GM19043 (cell line): ENCODE measurements around the gene XYLT1.

Experiments
- ATAC-seq: cut with Tn5 transposase; IDR thresholded peaks from one replicate; pipeline ENCODE4 v1.9.1; 2021; ENCODE audit warnings: low read depth; ENCODE audit not compliant: unreplicated experiment

XYLT1 gene

GRCh38 chr16:17170435-17170834, 300.3 kb downstream of the XYLT1 start:
- ATAC-seq, result no peak

DNA sequence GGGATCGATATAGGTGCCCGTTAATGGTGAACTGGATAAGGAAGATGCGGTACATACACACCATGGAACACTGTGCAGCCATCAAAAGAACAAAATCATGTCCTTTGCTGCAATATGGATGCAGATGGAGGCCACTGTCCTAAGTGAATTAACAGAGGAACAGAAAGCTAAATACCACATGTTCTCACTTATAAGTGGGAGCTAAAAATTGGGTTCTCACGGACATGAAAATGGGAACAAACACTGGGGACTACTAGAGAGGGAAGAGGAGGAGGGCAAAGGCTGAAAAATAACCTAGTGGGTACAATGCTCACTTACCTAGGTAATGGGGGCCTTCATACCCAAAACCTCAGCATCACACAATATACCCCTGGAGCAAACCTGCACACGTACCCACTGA, 302.6 kb downstream of the XYLT1 start:
- ATAC-seq, result no peak

- ATAC-seq, result no peak
These were observed 304.7 kb downstream of the XYLT1 start for GRCh38 chr16:17166095-17166494.

DNA sequence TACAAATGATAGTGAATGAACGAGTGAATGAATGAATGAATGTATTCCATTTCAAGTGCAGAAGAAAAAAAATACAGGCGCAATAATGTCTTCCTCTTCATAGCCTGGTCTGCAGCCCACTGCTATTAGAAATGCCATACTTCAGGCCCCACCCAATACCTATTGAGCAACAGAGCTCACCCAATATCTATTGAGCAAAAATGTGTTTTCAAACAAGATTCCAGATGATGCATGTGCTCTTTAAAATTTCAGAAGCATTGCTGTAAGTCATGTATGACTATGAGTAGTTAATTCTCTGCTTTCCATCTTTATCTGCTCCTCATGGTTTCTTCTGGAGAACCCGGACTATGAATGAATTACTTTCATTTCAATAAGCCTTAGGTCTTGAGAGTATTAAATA, 308.2 kb downstream of the XYLT1 start:
- no peak for ATAC-seq

- no peak for ATAC-seq
These were observed 309.8 kb downstream of the XYLT1 start for GRCh38 chr16:17160920-17161431.

GRCh38 chr16:17160285-17160853, 310.4 kb downstream of the XYLT1 start:
- no peak for ATAC-seq

GRCh38 chr16:17159617-17160016, 311.1 kb downstream of the XYLT1 start:
- no peak for ATAC-seq

- no peak for ATAC-seq
These were observed 314.8 kb downstream of the XYLT1 start for GRCh38 chr16:17155936-17156335.

DNA sequence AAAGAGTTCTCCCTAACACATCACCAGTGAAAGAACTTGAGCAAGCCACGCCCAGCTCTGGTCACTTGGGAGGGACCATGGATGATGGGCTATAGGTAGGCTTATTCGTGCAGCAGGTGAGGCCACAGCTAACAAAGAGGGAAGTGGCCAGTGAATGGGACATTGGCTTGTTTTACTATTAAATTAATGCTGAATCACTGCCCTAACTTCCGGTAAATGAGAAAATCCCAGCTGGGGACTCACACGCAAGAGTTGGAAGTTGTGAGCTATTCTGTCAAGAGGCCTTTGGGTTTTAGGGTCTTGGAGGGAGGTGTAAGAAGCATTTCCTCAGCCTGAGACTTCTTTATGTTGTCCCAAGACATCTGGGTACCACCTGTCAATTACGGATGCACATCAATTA, 315.3 kb downstream of the XYLT1 start:
- no peak for ATAC-seq

- ATAC-seq, result no peak
These were observed 315.8 kb downstream of the XYLT1 start for GRCh38 chr16:17154981-17155380.

- ATAC-seq, result no peak
These were observed 318.4 kb downstream of the XYLT1 start for GRCh38 chr16:17152311-17152710.

DNA sequence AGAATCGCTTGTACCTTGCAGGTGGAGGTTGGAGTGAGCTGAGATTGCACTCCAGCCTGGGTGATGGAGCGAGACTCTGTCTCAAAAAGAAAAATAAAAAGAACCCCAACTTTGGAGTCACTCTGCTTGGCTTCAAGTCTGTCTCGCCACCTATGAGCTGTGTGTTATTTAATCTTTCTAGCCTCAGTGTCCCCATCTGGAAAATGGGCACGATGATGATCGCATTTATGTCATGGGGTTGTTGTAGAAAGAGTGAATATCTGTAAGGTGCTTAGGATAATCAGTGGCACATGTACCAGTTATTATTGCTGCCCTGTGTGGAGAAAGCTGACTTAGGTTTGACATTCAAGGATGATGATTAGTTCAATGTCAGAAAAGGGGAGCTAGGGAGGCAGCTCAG, 319.4 kb downstream of the XYLT1 start:
- ATAC-seq, result no peak

- no peak for ATAC-seq
These were observed 320.8 kb downstream of the XYLT1 start for GRCh38 chr16:17149904-17150483.

DNA sequence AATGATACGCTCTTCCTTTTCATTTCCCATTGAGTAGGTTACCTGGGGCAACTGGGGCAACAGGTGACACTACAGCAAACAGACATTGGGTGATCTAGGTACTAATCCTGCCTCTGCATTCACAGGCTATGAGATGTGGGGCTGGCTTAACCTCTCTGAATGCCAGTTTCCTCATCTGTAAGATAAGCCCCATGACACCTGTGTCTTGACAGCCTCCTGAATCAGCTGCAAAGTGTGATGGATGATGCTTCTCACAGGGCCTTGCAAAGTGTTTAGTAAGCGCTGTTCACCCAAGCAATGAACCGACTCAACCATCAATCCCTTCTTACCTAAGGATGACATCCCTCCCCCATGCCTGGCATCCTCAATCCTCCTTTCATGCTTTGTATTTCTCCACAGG, 322.8 kb downstream of the XYLT1 start:
- ATAC-seq, result no peak

GRCh38 chr16:17145029-17145428, 325.7 kb downstream of the XYLT1 start:
- no peak for ATAC-seq

DNA sequence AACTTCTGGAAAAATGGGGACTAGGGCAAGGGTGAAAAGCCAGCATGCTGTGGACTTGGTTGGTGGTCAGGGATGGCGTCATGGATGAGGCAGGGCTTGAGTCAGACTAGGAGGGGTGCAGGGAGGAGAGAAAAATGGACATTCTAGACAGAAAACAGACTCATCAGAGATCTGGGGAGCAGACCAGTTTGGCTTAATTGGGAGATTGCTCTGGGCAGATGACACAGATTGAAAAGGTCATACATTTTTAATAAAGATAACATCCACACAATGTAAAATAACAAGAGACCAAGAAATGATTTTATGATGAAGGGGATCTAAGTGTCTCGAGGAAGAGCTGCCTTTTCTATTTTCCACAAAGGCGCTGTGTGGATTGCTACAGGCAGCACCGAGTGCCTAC, 326.3 kb downstream of the XYLT1 start:
- ATAC-seq, result no peak

GRCh38 chr16:17143546-17144419, 327.0 kb downstream of the XYLT1 start:
- no peak for ATAC-seq

GRCh38 chr16:17138801-17139200, 332.0 kb downstream of the XYLT1 start:
- no peak for ATAC-seq

- no peak for ATAC-seq
These were observed 335.3 kb downstream of the XYLT1 start for GRCh38 chr16:17135439-17135838.

GRCh38 chr16:17134586-17134985, 336.2 kb downstream of the XYLT1 start:
- ATAC-seq, result peak; percentile 78

GRCh38 chr16:17133851-17134250, 336.9 kb downstream of the XYLT1 start:
- ATAC-seq, result no peak

DNA sequence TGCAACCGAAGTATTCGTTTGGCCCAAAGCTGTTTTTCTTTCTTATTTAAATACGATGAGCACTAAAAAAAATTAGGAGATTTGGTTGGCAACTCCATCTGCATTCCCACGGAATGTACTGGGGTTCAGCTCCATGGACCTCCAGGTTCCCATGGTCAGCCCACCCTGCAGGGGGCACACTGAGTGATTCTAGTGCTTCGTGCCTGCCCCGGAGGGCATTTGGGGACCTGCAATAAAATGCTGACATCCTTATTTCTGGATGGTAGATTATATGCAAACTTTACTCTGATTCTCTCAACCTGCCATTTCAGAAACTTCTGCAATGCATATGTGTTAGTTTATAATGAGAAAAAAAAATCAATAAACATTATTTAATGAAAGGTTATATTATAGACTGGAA, 339.4 kb downstream of the XYLT1 start:
- ATAC-seq, result no peak
